DMS 273 (cell line): Measurements from ENCODE around the gene MYO18B.

Experiments used
- DNase-seq: peaks from one replicate; lab custom pipeline; 2025; ENCODE audit not compliant: unreplicated experiment; lab: John Stamatoyannopoulos, UW

Gene MYO18B

DNA sequence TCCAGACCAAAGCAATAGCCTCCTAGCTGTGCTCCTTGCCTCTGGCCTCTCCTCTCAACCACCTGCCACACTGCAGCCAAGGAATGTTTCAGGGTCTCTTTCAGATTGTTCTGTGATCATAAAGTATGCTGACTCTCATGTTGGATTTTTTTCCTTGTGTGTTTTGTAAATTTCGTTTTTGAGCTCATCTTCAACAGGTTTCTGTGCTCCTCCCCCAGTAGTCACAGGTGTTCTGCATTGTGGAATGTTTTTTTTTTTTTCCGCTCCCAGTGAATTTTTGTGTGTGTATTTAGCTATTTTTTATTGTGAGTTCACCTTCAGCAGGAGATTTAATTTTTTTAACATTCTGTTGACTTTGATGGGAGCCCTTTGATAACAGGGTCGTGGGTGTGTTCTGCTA, 153.7 kb downstream of the MYO18B start:
- no peak for DNase-seq

DNA sequence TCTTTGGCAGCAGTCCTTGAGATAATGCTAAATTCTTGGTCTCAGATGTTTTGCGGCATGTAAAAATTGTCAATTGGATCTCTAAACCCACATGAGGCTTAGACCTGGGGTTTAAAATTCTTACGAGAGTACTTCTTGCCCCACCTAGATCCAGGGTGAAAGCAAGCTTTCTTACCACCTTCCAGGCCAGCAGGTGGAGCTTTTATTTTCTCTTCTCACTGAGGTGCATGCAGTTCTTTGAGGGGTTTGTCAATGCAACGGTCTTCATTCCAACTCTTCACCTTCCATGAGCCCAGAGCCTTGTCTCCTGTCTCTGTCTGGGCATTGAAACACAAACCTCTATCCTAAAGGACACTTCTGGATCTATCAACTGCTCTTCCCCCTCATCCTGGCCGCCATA, 154.1 kb downstream of the MYO18B start:
- DNase-seq = peak; percentile 9

DNA sequence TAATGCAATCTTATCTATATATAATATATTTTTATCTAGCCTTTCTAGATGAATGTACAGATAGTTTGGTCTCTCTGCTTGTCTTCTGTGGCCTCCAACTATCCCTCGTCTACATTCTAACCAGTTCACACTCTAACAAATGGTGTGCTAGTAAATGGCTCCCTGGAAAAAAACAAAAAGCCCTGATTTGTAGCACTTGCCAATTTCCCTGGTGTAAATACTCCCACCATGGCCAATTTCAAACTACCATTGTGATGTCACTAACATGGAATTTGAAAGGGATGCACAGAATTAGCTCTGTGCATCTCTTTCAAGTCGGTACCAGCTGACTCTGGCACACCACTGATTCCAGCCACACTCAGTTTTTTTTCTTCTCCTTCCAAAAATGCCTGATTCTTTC, 154.6 kb downstream of the MYO18B start:
- DNase-seq = no peak

DNA sequence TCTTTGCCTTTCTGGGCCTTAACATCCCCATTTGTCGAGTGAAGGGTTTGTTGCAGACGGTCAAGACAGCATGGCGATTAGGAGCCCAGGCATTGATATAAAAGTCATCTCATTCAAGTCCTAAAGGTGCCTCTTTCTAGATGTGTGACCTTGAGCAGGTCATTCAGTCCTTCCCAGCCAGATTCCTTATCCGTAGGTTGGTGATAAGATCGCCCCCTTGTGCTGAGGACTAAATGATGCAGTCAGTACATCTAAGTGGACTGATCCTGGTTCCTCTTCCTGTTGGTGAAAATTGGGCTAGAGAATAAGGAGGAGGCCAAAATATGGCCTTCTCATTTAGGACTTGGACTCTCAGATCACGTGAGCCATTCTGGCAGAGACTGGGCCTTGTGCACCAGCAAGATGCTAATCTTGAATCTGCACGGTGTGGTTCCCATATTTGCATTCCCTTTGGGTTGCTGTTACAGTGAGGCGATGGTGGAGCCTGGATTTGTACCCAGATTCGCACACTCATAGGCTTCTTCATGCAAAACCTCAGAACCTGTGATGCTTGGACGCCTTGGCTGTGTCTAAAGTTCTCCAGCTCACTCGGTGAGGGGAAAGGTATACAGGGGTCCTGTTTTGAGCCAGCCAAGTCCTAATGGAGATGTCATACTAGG, 156.8 kb downstream of the MYO18B start:
- DNase-seq = peak; percentile 53

DNA sequence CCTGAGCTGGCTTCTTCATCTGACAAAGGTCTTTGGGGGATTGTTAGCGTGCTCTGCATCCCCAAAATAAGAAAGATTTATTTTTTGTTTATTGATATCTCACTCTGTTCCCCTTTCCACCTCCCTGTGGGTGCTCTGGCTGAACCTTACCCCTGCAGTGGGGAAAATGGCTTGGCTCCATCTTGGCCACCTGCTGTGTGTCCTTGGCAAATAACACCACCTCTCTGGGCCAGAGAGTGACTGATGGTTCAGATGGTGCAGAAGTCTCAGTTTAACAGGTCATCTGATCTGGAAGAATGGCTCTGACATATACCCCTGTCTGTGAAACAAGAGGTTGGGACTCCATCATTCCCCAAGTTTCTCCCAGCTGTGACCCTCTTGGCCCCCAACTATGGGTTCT, 157.6 kb downstream of the MYO18B start:
- DNase-seq = no peak

DNA sequence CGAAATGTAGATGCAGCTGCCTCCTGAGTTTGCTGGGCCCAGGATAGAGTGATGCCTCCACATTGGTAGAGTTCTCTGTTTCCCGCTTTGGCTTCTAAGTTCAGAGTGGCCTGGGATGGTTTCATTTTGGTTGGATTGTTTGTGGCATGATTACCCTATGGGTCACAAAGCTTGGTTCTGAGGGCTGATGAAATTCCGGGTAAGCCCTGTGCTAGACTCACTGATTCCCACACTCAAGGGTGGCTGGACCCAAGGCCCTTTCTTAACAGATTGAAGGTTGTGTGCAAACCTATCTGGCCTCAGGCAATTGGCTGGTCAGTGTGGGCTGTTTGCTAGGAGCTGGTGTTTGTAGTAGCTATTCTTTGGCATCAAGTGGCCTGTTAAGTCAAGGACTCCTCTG, 158.4 kb downstream of the MYO18B start:
- DNase-seq = no peak

DNA sequence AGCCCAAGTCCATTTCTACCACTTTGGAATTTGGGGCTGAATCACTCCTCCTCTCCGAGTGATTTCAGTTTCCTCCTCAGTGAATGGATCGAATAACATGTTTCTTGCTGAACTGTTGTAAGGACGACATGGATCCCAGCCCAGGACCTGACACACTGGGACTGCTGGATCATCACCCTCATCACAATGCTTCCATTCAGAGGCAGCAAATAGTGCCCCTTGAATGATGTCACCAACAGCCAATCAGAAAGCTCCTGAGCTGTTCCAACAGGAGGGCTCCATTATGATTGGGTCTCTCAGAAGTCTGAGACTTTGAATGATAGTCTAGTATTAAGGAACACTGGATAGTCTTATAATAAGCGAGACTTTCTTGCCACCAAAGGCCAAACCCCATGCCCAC, 158.9 kb downstream of the MYO18B start:
- DNase-seq = peak; percentile 5

DNA sequence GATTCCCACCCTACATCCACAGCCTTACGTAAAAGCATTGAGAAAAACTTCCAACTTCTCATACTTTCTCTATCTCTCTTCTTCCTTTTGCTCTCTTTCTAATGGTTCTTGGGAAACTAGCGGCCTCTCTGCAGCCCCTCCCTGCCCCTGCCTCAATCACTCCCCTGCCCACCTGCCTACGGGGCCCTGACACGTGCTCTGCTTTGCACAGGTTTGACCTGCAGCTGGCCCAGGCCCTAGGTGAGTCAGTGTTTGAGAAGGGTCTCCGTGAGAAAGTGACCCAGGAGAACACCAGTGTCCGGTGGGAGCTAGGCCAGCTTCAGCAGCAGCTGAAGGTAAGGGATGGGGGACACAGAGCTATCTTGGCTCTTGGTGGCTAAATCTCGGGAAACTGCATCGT, 160.4 kb downstream of the MYO18B start:
- no peak for DNase-seq

DNA sequence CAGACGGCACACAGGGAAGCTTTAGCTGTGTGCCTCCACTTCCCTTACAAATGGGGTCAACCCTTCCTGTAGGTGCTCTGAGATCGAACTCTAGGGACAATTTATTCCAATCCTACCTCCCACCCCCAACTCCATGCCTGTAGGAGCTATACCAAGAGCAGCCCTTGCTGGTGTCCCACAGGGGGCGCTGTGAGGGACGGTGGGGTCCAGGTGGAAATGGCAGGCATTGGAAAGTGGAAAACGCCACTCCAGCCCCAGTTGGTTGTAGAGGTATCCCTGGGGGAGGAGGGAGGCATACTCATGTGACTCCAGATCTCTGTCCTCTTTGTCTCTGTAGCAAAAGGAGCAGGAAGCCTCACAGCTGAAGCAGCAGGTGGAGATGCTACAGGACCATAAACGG, 161.3 kb downstream of the MYO18B start:
- DNase-seq = peak; percentile 33

DNA sequence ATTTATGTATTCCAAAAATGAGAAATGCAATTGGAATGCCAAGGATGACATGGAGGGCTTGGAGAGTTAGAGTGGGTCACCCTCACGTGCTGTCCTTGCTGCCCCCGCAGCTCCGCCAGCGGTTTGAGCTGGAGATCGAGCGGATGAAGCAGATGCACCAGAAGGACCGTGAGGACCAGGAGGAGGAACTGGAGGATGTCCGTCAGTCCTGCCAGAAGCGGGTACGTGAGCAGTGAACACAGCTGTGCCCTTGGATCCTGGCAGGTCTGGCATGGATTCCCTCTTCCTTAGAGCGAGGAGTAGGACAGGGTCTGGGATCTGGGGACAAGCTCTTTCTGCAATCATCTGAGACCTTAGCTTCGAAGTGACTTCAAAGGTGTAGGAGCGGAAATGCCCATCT, 166.2 kb downstream of the MYO18B start:
- no peak for DNase-seq

DNA sequence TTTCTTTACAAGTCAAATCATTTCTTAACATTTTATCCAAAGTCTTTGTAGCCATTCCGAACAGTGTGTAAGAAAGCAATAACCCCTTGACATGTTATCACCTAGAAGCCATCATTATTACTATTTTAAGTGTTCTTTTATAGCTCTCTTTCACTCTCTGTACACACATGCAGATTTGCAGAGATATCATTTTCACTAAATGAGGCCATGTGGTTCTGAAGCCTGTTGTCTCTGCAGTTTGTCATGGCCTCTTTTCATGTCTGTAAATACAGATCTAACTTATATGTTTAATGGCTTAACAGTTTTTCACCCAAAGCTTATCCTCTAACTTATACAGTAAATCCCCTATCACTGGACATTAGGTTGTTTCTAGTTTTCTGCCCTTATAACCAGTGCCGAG, 166.8 kb downstream of the MYO18B start:
- DNase-seq = no peak

DNA sequence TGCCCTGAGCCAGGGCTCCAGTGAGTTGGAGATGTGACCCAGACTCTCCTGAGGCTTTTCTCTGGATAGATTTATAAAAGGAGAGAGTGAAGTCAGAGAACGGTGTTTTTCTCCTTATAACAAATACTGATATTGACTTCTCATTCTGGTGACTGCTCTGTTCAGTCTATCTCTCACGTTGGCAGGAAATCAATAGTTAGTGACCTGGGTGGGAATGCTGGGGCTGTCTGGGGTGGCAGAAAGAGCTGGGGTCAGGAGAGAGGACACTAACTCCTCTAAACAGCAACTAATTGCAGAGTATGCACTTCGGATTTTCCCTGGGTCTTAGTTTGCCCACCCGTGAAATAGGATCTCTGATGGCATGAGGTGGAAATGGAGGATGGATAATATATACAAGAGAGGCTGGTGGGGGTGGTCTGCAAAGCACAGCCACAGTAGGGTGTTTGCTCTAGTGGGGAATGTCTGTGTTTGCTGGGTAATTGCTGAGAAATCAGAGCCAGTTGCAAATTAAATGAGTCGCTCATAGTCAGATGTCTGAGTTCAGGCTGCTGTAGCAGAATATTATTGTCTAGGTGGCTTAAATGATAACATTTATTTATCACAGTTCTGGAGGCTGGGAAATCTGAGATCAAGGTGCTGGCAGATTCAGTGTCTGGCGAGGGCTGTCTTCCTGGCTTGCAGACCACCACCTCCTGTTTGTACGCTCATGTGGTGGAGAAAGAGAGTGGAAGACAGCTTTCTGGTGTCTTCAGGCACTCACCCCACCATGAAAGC, 167.8 kb downstream of the MYO18B start:
- DNase-seq = no peak

DNA sequence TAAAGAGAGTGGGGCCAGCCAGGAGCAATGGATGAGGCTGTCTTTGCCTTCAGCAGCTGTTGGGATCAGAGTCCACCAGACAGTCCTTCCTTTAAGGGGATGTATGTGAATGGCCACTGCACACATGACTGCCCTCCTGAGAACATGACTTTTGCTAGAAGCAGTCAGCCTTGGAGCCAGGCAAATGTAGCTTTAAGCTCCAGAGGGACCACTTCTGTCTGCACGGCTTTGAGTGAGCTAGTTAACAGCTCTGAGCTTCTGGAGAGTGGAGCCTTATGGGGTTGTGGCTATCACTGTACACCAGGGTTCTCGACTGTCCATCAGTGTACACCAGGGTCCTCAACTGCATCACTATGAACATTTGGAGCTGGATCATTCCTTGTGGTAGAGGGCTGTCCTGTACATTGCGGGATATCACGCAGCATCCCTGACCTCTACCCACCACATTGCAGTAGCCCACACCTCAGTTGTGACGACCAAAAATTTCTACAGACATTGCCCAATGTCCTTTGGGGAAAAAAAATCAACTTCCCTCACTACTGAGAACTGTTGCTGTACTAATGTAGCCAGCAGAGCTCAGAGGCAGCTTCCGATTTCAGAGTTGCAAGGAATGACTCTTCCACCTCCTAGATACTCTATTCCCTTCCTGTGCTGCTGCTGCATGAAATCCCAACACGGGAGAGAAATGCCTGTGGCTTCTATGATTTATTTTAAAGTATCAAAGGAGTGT, 169.4 kb downstream of the MYO18B start:
- DNase-seq = no peak

DNA sequence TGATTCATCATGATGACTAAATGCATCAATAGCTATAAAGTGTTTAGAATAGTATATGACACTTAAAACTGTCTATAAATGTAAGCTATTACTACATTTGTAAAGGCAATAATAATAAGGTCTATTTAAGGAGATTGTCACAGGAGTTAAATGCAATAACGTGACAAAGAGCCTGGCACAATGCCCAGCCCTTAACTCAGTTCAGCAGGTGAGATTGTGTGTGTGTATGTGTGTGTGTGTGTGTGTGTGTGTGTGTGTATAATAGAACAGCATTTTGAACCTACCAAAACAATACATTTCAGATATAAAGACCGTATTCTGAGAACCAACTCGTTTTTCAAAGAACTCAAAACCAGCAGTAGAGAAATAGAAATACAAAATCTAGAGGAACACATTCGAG, 177.5 kb downstream of the MYO18B start:
- no peak for DNase-seq

DNA sequence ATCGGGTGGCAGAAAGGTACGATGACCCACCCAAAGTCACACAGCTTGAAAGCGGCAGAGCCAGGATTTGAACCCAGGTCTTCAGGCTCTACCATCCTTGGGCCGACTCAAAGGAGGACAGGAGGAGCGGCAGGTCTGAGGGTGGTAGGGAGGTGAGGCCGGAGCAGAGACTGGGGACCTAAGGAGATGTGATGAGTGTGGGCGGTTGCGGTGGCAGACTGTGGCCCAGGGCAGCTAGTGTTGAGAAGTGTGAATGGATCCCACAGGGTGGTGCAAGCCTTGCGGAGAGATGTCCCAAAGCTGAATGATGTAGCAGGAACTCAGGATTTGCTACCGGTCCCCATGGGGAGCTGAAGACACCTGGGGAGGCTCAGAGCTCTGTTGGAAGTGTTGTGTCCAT, 180.2 kb downstream of the MYO18B start:
- no peak for DNase-seq

DNA sequence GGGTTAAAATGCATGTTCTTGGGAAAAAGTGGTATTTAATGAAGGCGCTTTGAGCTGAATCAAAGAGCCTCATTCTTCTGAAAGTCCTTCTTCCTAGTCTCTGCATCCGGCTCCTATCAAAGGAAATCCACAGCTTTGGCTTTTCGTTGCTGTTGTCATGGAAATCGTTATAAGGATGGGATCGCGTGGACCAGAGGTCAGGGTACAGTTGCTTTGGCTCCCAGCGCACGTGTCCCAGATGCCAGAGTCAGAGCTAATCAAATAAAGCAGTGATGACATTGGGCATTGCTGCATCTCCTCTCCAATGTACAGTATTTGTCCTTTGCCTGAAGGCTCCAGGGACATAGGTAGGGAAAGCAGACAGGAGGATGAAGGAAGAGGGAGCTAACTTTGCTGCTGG, 181.9 kb downstream of the MYO18B start:
- no peak for DNase-seq

DNA sequence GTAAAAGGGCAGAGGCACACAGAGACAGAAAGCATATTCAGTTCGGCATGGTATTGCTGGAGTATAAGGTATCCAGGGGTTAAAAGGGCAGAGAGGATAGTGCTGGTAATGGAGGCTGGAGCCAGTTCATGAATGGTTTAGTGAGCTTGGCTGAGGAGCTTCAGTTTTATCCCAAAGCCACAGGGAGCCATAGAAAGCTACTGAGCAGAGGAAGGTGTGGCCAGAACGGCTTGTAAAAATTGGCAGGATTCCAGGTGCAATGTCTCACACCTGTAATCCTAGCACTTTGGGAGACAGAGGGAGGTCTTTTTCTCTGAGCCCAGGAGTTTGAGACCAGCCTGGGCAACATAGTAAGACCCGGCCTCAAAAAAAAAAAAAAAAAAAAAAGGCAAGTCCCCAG, 186.1 kb downstream of the MYO18B start:
- no peak for DNase-seq

DNA sequence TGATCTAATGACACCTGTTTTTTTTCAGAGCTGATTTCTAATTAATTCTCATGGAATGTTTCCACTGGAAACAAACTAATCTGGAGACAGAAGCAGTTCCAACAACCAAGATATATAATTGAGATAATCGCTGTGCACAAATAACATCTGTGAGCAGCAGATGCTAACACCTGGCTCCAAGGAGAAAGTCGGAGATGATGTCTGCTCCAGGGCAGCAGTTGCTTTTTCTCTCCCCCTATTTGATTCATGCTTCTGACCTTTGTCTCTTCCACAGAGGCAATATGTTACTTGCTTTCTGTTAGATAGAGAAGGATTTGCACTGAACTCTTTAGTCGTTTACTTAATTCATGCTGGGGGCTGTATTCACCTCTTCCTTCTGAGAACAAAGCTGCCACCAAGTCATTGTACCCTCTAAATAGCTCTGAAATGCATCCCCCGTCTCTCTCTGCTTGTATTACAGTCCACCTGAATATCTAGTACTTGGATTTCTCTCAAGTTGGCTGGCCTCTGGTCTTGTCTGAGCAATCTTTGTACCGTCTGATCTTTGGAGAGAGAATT, 187.4 kb downstream of the MYO18B start:
- DNase-seq = peak; percentile 75

DNA sequence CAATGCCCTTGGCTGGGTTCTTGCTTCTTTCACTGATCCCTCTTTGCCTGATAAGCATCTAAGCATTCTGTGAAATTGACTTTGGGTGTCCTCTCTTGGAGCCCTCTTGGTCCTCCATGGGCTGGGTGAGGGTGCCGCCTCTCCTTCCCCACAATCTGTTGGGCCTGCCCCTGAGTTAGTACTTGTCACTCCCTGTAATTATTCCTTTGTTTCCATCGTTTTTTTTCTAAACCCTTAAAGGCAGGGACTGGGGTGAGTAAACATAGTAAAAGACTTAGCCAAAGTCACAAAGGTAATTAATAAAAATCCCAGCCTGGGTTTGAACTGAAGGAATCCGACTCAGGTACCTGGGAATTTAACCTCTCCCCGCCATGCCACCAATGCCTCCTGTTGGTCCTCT, 188.1 kb downstream of the MYO18B start:
- DNase-seq = no peak

DNA sequence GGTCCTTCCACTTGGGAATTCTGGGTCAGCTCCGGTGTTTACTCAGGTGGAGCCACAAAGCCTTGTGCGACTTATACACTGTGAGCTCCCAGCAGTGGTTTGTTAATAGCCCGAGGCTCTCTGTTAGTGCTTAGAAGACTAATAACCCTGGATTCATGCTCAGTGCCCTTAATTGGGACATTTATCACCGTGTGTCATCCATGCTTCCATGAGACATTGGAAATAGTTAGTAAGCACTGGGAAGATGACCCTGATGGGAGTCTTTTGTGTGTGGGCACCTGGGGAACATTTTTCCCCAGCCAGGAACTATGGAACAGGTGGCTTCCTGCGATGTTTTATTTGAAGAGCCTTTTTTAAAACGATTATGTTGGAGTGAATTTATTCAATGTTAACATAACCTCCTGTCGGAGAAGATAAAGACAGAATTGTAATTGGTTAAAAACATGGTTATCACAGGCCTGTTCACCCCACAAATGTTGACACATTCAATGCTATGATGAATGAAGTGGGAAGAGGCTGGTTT, 188.9 kb downstream of the MYO18B start:
- DNase-seq = no peak

DNA sequence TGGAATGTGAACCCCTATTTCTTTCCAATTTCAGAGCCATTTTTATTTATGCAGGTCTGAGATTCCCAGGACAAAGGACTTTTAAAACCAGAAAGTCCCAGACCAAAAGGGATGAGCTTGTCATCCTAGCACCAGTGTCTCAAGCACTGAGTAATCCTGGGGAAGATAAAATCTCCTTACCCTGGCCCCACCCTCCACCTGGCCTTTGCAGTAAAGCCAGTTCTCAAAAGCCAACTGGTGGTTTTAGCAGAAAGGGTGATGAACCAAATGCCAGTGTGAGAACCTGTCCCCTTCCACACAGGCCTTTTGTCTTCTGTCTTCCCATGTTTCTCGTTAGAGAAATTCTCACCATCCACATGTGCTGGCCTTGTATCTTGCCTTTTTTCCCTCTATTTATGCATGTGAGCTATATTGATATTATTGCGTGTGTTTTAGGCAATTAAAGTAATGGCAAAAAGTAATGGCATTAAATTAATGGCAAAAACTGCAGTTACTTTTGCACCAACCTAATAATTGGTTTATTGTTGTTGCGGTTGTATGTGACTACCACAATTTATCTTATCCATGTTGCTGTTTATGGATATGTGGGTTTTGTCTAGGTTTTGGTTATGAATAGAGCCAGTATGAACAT, 191.3 kb downstream of the MYO18B start:
- no peak for DNase-seq
